Hepatocyte (in vitro differentiated cells): ENCODE results near the gene CAB39L.

Experiments
- EZH2 ChIP-seq: fragments of 200-600 bp; sonication (generic); IDR thresholded peaks from 2 replicates; pipeline ENCODE4 v1.6.1; 2016; ENCODE audit warnings: antibody characterized with exemption, mild to moderate bottlenecking, borderline replicate concordance
- EZH2phosphoT487 ChIP-seq: fragments of 200-600 bp; sonication (generic); IDR thresholded peaks from one replicate; pipeline ENCODE4 v1.6.1; 2018; ENCODE audit warnings: antibody characterized with exemption, mild to moderate bottlenecking, low read depth, moderate library complexity; ENCODE audit not compliant: unreplicated experiment, severe bottlenecking
- TF ChIP-seq, protein P1 (sequence below): fragments of 200-600 bp; sonication (generic); IDR thresholded peaks from 2 replicates; pipeline ENCODE4 v1.5.1; 2016; ENCODE audit warnings: antibody characterized with exemption, mild to moderate bottlenecking; ENCODE audit not compliant: poor library complexity

DNA sequence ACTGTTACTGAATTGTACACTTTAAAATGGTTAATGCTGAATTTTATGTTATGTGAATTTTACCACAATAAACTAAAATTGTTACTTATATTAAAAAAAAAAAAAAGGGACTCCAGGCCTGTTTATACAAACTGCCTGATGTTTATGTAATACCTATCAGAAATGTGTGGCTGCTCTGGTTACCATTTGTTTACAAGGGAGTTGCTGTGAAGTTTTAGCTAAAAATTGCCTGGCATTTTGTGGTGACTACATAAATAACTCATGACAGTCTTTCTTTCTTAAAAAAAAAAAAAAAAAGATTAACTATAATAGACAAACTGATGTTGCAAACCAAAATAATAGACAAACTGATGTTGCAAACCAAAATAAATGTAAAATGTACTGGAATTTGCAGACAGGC, 124.3 kb downstream of the CAB39L start:
- TF ChIP-seq, protein P1, sequence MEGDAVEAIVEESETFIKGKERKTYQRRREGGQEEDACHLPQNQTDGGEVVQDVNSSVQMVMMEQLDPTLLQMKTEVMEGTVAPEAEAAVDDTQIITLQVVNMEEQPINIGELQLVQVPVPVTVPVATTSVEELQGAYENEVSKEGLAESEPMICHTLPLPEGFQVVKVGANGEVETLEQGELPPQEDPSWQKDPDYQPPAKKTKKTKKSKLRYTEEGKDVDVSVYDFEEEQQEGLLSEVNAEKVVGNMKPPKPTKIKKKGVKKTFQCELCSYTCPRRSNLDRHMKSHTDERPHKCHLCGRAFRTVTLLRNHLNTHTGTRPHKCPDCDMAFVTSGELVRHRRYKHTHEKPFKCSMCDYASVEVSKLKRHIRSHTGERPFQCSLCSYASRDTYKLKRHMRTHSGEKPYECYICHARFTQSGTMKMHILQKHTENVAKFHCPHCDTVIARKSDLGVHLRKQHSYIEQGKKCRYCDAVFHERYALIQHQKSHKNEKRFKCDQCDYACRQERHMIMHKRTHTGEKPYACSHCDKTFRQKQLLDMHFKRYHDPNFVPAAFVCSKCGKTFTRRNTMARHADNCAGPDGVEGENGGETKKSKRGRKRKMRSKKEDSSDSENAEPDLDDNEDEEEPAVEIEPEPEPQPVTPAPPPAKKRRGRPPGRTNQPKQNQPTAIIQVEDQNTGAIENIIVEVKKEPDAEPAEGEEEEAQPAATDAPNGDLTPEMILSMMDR, result no peak
- TF ChIP-seq EZH2 (no peak), EZH2phosphoT487 (no peak)
